Keratinocyte (primary cell): Measurements from ENCODE around the gene ARHGDIA.

Experiments used
- CTCF ChIP-seq, 3 experiments: IDR thresholded peaks in 1 of 3; conservative IDR thresholded peaks in 1 of 3; optimal IDR thresholded peaks in 1 of 3; 2 replicates in 2 of 3; 3 replicates in 1 of 3; pipeline versions ENCODE3 to v1.5.1; 2011; ENCODE audit warnings: low read length in 3 of 3, mild to moderate bottlenecking in 3 of 3, moderate library complexity in 2 of 3, control low read depth in 1 of 3, inconsistent platforms in 1 of 3; ENCODE audit not compliant: insufficient read depth in 2 of 3; ENCODE audit errors: extremely low read depth in 1 of 3
- EZH2 ChIP-seq: IDR thresholded peaks from one replicate; pipeline ENCODE4 v1.6.1; 2012; ENCODE audit warnings: inconsistent platforms, mild to moderate bottlenecking, low read length, moderate library complexity

DNA sequence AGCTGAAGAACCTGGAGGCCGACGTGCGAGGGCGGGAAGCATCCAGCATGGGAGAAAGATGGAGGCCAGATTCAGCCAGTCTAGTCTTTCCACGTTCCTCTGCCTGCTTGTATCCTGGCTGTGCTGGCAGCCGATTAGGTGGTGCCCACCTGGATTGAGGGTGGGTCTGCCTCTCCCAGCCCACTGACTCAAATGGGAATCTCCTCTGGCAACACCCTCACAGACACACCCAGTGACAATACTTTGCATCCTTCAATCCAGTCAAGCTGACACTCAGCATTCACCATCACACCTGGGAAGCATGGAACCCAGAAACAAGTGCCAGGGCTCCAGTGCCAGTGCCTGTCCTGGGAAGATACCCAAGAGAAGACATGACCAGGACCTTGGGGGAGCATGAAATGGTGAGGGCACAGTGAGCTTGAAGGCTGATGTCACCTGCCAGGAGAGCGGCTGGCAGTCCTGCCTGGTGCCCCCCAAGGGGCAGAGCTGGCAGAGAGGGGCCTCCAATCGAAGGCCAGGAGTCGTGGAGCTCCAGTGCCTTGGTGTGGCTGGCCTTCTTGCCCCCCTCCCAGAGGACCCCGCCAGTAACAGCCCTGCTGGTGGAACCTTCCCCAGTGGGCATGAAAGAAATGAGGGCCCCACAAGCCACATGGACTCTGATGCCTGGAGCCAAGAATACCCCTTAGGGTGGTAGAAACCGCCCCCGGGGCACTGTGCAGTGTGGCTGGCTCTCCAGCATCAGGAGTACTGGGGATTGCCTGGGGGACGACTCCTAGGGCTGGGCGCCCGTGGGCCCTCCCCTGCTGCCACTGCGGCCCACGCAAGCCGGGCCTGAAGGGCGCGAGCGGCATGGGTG lies 30.3 kb upstream of the ARHGDIA start:
- TF ChIP-seq CTCF (optimal IDR thresholded peaks at IDR 0.05 in 1 of 3, IDR thresholded peaks at IDR 0.05 in 1 of 3, conservative IDR thresholded peaks at IDR 0.05 in 1 of 3; ENCODE audit: extremely low read depth in 1 of 3, insufficient read depth in 2 of 3, low read length in 3 of 3), result no peak
- no peak for TF ChIP-seq EZH2
